Measurements from ENCODE around the gene ERCC4.

GRCh38 chr16:13921328-13921727 is 1.4 kb downstream of the ERCC4 start:
- TF ChIP-seq CTCF (IDR thresholded peaks at IDR 0.05) (no peak), POLR2A (IDR thresholded peaks at IDR 0.05) (no peak), POLR2AphosphoS5 (IDR thresholded peaks at IDR 0.05) (no peak)
